ENCODE measurements around the gene RPL18A. TPM values are rescaled to one million over a fixed set of nuclear protein-coding genes. Genes with fewer than 3 reads are reported as not detected.

RPL18A gene
- total RNA-seq, 2 donors from 2014 or later: 1,284 to 1,308 TPM

- intact Hi-C loops (cut with DNase I): loop anchor here (5.0 to 10.0 kb wide), 3 partner anchors 74 to 134 kb away; no protein-coding TSS in a partner anchor
- DNase-seq (ENCODE audit: low spot score): no peak
Measured at GRCh38 chr19:17862711-17863519, 3.2 kb downstream of the RPL18A start.

GRCh38 chr19:17863520-17864182, 3.9 kb downstream of the RPL18A start:
- intact Hi-C loops (cut with DNase I): loop anchor here (5.0 to 10.0 kb wide), 3 partner anchors 74 to 134 kb away; no protein-coding TSS in a partner anchor
- no peak for DNase-seq (ENCODE audit: low spot score)

GRCh38 chr19:17865364-17866311, 5.9 kb downstream of the RPL18A start:
- no peak for DNase-seq (ENCODE audit: low spot score)
- intact Hi-C loops (cut with DNase I): loop anchor here in 1 of 2 donors (10.0 kb wide), 1 partner anchor 119 kb away; no protein-coding TSS in a partner anchor

GRCh38 chr19:17866312-17866963, 6.7 kb downstream of the RPL18A start:
- no peak for DNase-seq (ENCODE audit: low spot score)
- intact Hi-C loops (cut with DNase I): loop anchor here in 1 of 2 donors (10.0 kb wide), 1 partner anchor 118 kb away; no protein-coding TSS in a partner anchor

- no peak for DNase-seq (ENCODE audit: low spot score)
- intact Hi-C loops (cut with DNase I): loop anchor here in 1 of 2 donors (10.0 kb wide), 1 partner anchor 118 kb away; no protein-coding TSS in a partner anchor
Measured at GRCh38 chr19:17866964-17867486, 7.3 kb downstream of the RPL18A start.

GRCh38 chr19:17868669-17869068, 9.0 kb downstream of the RPL18A start:
- DNase-seq (ENCODE audit: low spot score): no peak
- intact Hi-C loops (cut with DNase I): loop anchor here in 1 of 2 donors (10.0 kb wide), 1 partner anchor 116 kb away; no protein-coding TSS in a partner anchor

GRCh38 chr19:17869114-17869608, 9.5 kb downstream of the RPL18A start:
- no peak for DNase-seq (ENCODE audit: low spot score)
- intact Hi-C loops (cut with DNase I): loop anchor here in 1 of 2 donors (10.0 kb wide), 1 partner anchor 116 kb away; no protein-coding TSS in a partner anchor

GRCh38 chr19:17871032-17871877, 11.5 kb downstream of the RPL18A start:
- DNase-seq (ENCODE audit: low spot score): no peak
- intact Hi-C loops (cut with DNase I): no loop called here

- intact Hi-C loops (cut with DNase I): no loop called here
- DNase-seq (ENCODE audit: low spot score): no peak
Measured at GRCh38 chr19:17871878-17872250, 12.2 kb downstream of the RPL18A start, which contains the start of gene SLC5A5. Gene SLC5A5 (plus strand): TSS chr19:17871945. CDS start chr19:17872320, 375 bp downstream.

GRCh38 chr19:17872251-17873001, 12.7 kb downstream of the RPL18A start:
- intact Hi-C loops (cut with DNase I): no loop called here
- DNase-seq (ENCODE audit: low spot score): no peak

GRCh38 chr19:17873786-17874757, 14.4 kb downstream of the RPL18A start:
- intact Hi-C loops (cut with DNase I): no loop called here
- DNase-seq (ENCODE audit: low spot score): no peak

- DNase-seq (ENCODE audit: low spot score): no peak
- intact Hi-C loops (cut with DNase I): loop anchor here in 1 of 2 donors (5.0 kb wide), 1 partner anchor 982 kb away; no protein-coding TSS in a partner anchor
Measured at GRCh38 chr19:17874758-17875135, 15.0 kb downstream of the RPL18A start.

GRCh38 chr19:17877696-17878095, 18.0 kb downstream of the RPL18A start:
- no peak for DNase-seq (ENCODE audit: low spot score)
- intact Hi-C loops (cut with DNase I): loop anchor here in 1 of 2 donors (5.0 kb wide), 1 partner anchor 985 kb away; no protein-coding TSS in a partner anchor

GRCh38 chr19:17879466-17879865, 19.8 kb downstream of the RPL18A start:
- intact Hi-C loops (cut with DNase I): loop anchor here in 1 of 2 donors (5.0 kb wide), 1 partner anchor 987 kb away; no protein-coding TSS in a partner anchor
- no peak for DNase-seq (ENCODE audit: low spot score)

- no peak for DNase-seq (ENCODE audit: low spot score)
- intact Hi-C loops (cut with DNase I): no loop called here
Measured at GRCh38 chr19:17881701-17882100, 22.0 kb downstream of the RPL18A start.

All from posterior vena cava (tissue), 2 donors.